H1 (cell line): ENCODE measurements around the gene PLAC9. TPM values are rescaled to one million over a fixed set of nuclear protein-coding genes. Genes with fewer than 3 reads are reported as not detected.

Source experiments
- CTCF ChIA-PET: fragments of 300-600 bp; sonication (Branson Sonifier 250); formaldehyde crosslinking; loops from one replicate; lab custom pipeline; 2021; ENCODE audit not compliant: partially characterized antibody; lab: Charles Lee
- POLR2A ChIA-PET: fragments of 300-600 bp; sonication (Branson Sonifier 250); formaldehyde crosslinking; loops from one replicate; lab custom pipeline; 2021; ENCODE audit warnings: inconsistent platforms; ENCODE audit not compliant: partially characterized antibody; lab: Charles Lee
- DNase-seq, 2 experiments: peaks; one replicate each; pipeline versions ENCODE4 v3.0.0 to v3.0.0-alpha.2; 2010 to 2022; ENCODE audit warnings: low spot score in 2 of 2, low read depth in 1 of 2, mixed read lengths in 1 of 2
- FAIRE-seq: peaks from 2 replicates; lab custom pipeline; 2011; peaks lifted over from hg19 to GRCh38; lab: Jason Lieb, UNC
- H2AFZ ChIP-seq: 2 replicates; pipeline ENCODE4 v1.8.1; 2012; ENCODE audit warnings: low read length, inconsistent platforms
- H2AK5ac ChIP-seq: 2 replicates; pipeline ENCODE4 v1.6.1; 2013; ENCODE audit warnings: low read depth, low read length
- H2BK120ac ChIP-seq: replicated peaks from 2 replicates; pipeline ENCODE3; 2013; ENCODE audit warnings: low read depth, low read length, inconsistent platforms
- H2BK12ac ChIP-seq: 2 replicates; pipeline ENCODE4 v1.6.1; 2013; ENCODE audit warnings: low read depth, low read length
- H2BK15ac ChIP-seq: 2 replicates; pipeline ENCODE4 v1.6.1; 2013; ENCODE audit warnings: low read length
- H2BK20ac ChIP-seq: 2 replicates; pipeline ENCODE4 v1.6.1; 2013; ENCODE audit warnings: low read length
- H2BK5ac ChIP-seq: 2 replicates; pipeline ENCODE4 v1.6.1; 2013; ENCODE audit warnings: low read depth, low read length
- H3K14ac ChIP-seq: 2 replicates; pipeline ENCODE4 v1.6.1; 2013; ENCODE audit warnings: inconsistent platforms; ENCODE audit not compliant: insufficient read length
- H3K18ac ChIP-seq: 2 replicates; pipeline ENCODE4 v1.6.1; 2013; ENCODE audit warnings: low read length; ENCODE audit errors: extremely low read depth
- H3K23ac ChIP-seq: 2 replicates; pipeline ENCODE4 v1.6.1; 2013; ENCODE audit warnings: inconsistent platforms; ENCODE audit not compliant: insufficient read length
- H3K23me2 ChIP-seq: 2 replicates; pipeline ENCODE4 v1.6.1; 2013; ENCODE audit warnings: low read depth, low read length
- H3K27ac ChIP-seq: 2 replicates; pipeline ENCODE4 v1.6.1; 2011; ENCODE audit warnings: low read depth, low read length, inconsistent platforms
- H3K27me3 ChIP-seq, 4 experiments: replicated peaks in 1 of 4; 1 replicate in 1 of 4; 2 replicates in 3 of 4; pipeline versions ENCODE4 v1.6.1 to v1.8.1; 2011 to 2013; ENCODE audit warnings: low read length in 3 of 4, mild to moderate bottlenecking in 3 of 4, inconsistent platforms in 2 of 4, mixed read lengths in 2 of 4, moderate library complexity in 1 of 4; ENCODE audit not compliant: control insufficient read depth in 3 of 4, insufficient read depth in 3 of 4; ENCODE audit errors: extremely low read depth in 1 of 4
- H3K36me3 ChIP-seq, 4 experiments: 2 replicates each; pipeline versions ENCODE4 v1.6.1 to v1.8.1; 2011 to 2013; ENCODE audit warnings: mild to moderate bottlenecking in 4 of 4, low read length in 3 of 4, moderate library complexity in 2 of 4, control low read depth in 1 of 4, inconsistent platforms in 1 of 4; ENCODE audit not compliant: insufficient read depth in 4 of 4, control insufficient read depth in 2 of 4
- H3K4ac ChIP-seq: replicated peaks from 2 replicates; pipeline ENCODE3; 2013; ENCODE audit warnings: low read length, low read depth, mixed read lengths, inconsistent platforms; ENCODE audit not compliant: insufficient read length
- H3K4me1 ChIP-seq, 4 experiments: replicated peaks in 1 of 4; 1 replicate in 1 of 4; 2 replicates in 3 of 4; pipeline versions ENCODE4 v1.6.1 to v1.8.1; 2011 to 2013; ENCODE audit warnings: low read length in 3 of 4, inconsistent platforms in 2 of 4, mixed read lengths in 1 of 4; ENCODE audit not compliant: insufficient read depth in 4 of 4, control insufficient read depth in 3 of 4
- H3K4me2 ChIP-seq, 2 experiments: 2 replicates each; pipeline versions ENCODE4 v1.6.1 to v1.8.1; 2011 to 2013; ENCODE audit warnings: low read depth in 2 of 2, low read length in 2 of 2, control low read depth in 1 of 2, inconsistent platforms in 1 of 2, mild to moderate bottlenecking in 1 of 2; ENCODE audit not compliant: insufficient read depth in 1 of 2
- H3K4me3 ChIP-seq, 4 experiments: fragments of 200-600, 300-600 bp in 1 of 4; sonication (generic), shearing (Covaris generic), sonication (Bioruptor Twin) in 1 of 4; 2 replicates each; pipeline versions ENCODE4 v1.5.1 to v1.8.1; 2011 to 2016; ENCODE audit warnings: low read length in 4 of 4, low read depth in 3 of 4, control low read depth in 2 of 4, inconsistent platforms in 2 of 4, mild to moderate bottlenecking in 2 of 4, mixed read lengths in 1 of 4, moderate library complexity in 1 of 4; ENCODE audit not compliant: insufficient read depth in 2 of 4; ENCODE audit errors: extremely low read depth in 1 of 4
- H3K56ac ChIP-seq: replicated peaks from 2 replicates; pipeline ENCODE3; 2013; ENCODE audit warnings: low read depth, mild to moderate bottlenecking, mixed read lengths, low read length, inconsistent platforms; ENCODE audit not compliant: insufficient read length
- H3K79me1 ChIP-seq: 2 replicates; pipeline ENCODE4 v1.6.1; 2013; ENCODE audit warnings: low read depth, low read length, control low read depth
- H3K79me2 ChIP-seq, 2 experiments: 2 replicates each; pipeline versions ENCODE4 v1.6.1 to v1.8.1; 2012 to 2013; ENCODE audit warnings: low read length in 2 of 2, mild to moderate bottlenecking in 2 of 2, inconsistent platforms in 1 of 2; ENCODE audit not compliant: insufficient read depth in 2 of 2, control insufficient read depth in 1 of 2
- H3K9ac ChIP-seq, 4 experiments: replicated peaks in 1 of 4; 1 replicate in 1 of 4; 2 replicates in 3 of 4; pipeline versions ENCODE4 v1.6.1 to v1.8.1; 2011 to 2013; ENCODE audit warnings: low read depth in 3 of 4, low read length in 3 of 4, control low read depth in 2 of 4, mild to moderate bottlenecking in 2 of 4, moderate library complexity in 2 of 4, inconsistent platforms in 1 of 4; ENCODE audit errors: extremely low read depth in 1 of 4
- H3K9me3 ChIP-seq, 2 experiments: 2 replicates each; pipeline versions ENCODE4 v1.6.1 to v1.8.1; 2012 to 2013; ENCODE audit warnings: mild to moderate bottlenecking in 2 of 2, moderate library complexity in 2 of 2, control low read depth in 1 of 2, inconsistent platforms in 1 of 2, low read depth in 1 of 2, low read length in 1 of 2, mixed read lengths in 1 of 2; ENCODE audit not compliant: insufficient read depth in 2 of 2
- H4K20me1 ChIP-seq, 2 experiments: replicated peaks in 1 of 2; 2 replicates each; pipeline versions ENCODE3 to v1.8.1; 2011 to 2013; ENCODE audit warnings: inconsistent platforms in 2 of 2, low read length in 2 of 2, mild to moderate bottlenecking in 1 of 2; ENCODE audit not compliant: insufficient read depth in 2 of 2, control insufficient read depth in 1 of 2
- H4K5ac ChIP-seq: 2 replicates; pipeline ENCODE4 v1.6.1; 2013; ENCODE audit warnings: low read length, low read depth, mixed read lengths, inconsistent platforms; ENCODE audit not compliant: insufficient read length
- H4K8ac ChIP-seq: 2 replicates; pipeline ENCODE4 v1.8.0; 2013; ENCODE audit warnings: mild to moderate bottlenecking, moderate library complexity, low read length, inconsistent platforms; ENCODE audit not compliant: insufficient read depth; ENCODE audit errors: extremely low read depth
- H4K91ac ChIP-seq: replicated peaks from 2 replicates; pipeline ENCODE3; 2013; ENCODE audit warnings: low read length, mixed read lengths, inconsistent platforms; ENCODE audit not compliant: insufficient read length
- CTBP2 ChIP-seq: IDR thresholded peaks from 2 replicates; pipeline ENCODE4 v1.7.0; 2011; ENCODE audit warnings: borderline replicate concordance, mild to moderate bottlenecking, moderate library complexity, mixed read lengths, low read length; ENCODE audit not compliant: insufficient read depth, insufficient read length
- EGR1 ChIP-seq: IDR thresholded peaks from 2 replicates; pipeline ENCODE4 v1.6.1; 2011; ENCODE audit warnings: low read depth, low read length, borderline replicate concordance
- GTF2F1 ChIP-seq: IDR thresholded peaks from 2 replicates; pipeline ENCODE4 v1.6.1; 2012; ENCODE audit warnings: low read depth, low read length, improper control_type of control experiment, borderline replicate concordance
- HDAC6 ChIP-seq: IDR thresholded peaks from one replicate; pipeline ENCODE4 v1.7.1; 2012; ENCODE audit warnings: low read depth, mild to moderate bottlenecking, inconsistent platforms, low read length, moderate library complexity
- MAFK ChIP-seq: IDR thresholded peaks from 2 replicates; pipeline ENCODE4 v1.6.1; 2012; ENCODE audit warnings: low read depth, mild to moderate bottlenecking, improper control_type of control experiment, low read length
- MAX ChIP-seq: IDR thresholded peaks from 2 replicates; pipeline ENCODE4 v1.6.1; 2012; ENCODE audit warnings: inconsistent platforms
- NANOG ChIP-seq: IDR thresholded peaks from 2 replicates; pipeline ENCODE4 v1.6.1; 2011; ENCODE audit warnings: low read length, low read depth, mild to moderate bottlenecking, inconsistent platforms; ENCODE audit not compliant: insufficient read depth, poor library complexity, severe bottlenecking
- POLR2A ChIP-seq, 2 experiments: IDR thresholded peaks; 1 replicate in 1 of 2; 2 replicates in 1 of 2; pipeline ENCODE4 v1.6.1; 2011; ENCODE audit warnings: low read depth in 2 of 2, low read length in 2 of 2, mild to moderate bottlenecking in 2 of 2; ENCODE audit errors: control extremely low read depth in 1 of 2
- SAP30 ChIP-seq: fragments of 300-600 bp; sonication (generic); IDR thresholded peaks from 2 replicates; pipeline ENCODE4 v1.7.1; 2012; ENCODE audit warnings: low read length, moderate library complexity, mild to moderate bottlenecking, inconsistent platforms; ENCODE audit not compliant: insufficient read depth, insufficient replicate concordance
- TAF1 ChIP-seq: IDR thresholded peaks from 2 replicates; pipeline ENCODE4 v1.6.1; 2011; ENCODE audit warnings: mild to moderate bottlenecking, low read depth, low read length
- TAF7 ChIP-seq: optimal IDR thresholded peaks from 2 replicates; pipeline ENCODE3; 2011; ENCODE audit warnings: low read depth, mild to moderate bottlenecking, inconsistent platforms, low read length, moderate library complexity, borderline replicate concordance
- ZNF274 ChIP-seq: IDR thresholded peaks from 2 replicates; pipeline ENCODE4 v1.7.0; 2012; ENCODE audit warnings: low read length, borderline replicate concordance; ENCODE audit errors: extremely low read depth
- WGBS, 2 experiments: shearing (Covaris generic) in 1 of 2; methylation state at CpG; one replicate each; pipeline versions ENCODE4 v1.1.6 to v1.1.7; 2013 to 2015; ENCODE audit warnings: low lambda C conversion rate in 2 of 2, mixed read lengths in 2 of 2, inconsistent platforms in 1 of 2, low coverage in 1 of 2, missing lambda C conversion rate in 1 of 2; ENCODE audit not compliant: insufficient replicate concordance in 2 of 2, insufficient coverage in 1 of 2, insufficient read length in 1 of 2; ENCODE audit errors: extremely low coverage in 1 of 2, missing lambda C conversion rate in 1 of 2; 5-methylcytosine and 5-hydroxymethylcytosine counted together
- polyA plus RNA-seq, 7 experiments: library from polyadenylated mRNA; depleted of rRNA in 3 of 7; stranded (reverse) in 5 of 7; unstranded in 2 of 7; fragments of >200 nt in 5 of 7; fragments of 200-250 nt in 2 of 7; gene quantifications; 1 replicate in 5 of 7; 2 replicates in 1 of 7; 4 replicates in 1 of 7; pipeline versions ENCODE4 v1.2.1 to v1.2.3, GENCODE V29; 2011 to 2013; ENCODE audit warnings: missing spikeins in 2 of 7, mixed read lengths in 2 of 7
- total RNA-seq: library from RNA; stranded (reverse); fragmentation: NEBNext Ultra II Directional; extraction: Animal tissue kit (Norgen Biotek cat#: 25700); gene quantifications from 2 replicates; pipeline ENCODE4 v1.2.1, GENCODE V29; 2021

PLAC9 gene
- total and polyA plus RNA-seq, 2 of the 8 experiments (the other 6 are each of a cell fraction or from before 2014, with no cell fraction given), result 8.4 to 16.7 TPM

DNA sequence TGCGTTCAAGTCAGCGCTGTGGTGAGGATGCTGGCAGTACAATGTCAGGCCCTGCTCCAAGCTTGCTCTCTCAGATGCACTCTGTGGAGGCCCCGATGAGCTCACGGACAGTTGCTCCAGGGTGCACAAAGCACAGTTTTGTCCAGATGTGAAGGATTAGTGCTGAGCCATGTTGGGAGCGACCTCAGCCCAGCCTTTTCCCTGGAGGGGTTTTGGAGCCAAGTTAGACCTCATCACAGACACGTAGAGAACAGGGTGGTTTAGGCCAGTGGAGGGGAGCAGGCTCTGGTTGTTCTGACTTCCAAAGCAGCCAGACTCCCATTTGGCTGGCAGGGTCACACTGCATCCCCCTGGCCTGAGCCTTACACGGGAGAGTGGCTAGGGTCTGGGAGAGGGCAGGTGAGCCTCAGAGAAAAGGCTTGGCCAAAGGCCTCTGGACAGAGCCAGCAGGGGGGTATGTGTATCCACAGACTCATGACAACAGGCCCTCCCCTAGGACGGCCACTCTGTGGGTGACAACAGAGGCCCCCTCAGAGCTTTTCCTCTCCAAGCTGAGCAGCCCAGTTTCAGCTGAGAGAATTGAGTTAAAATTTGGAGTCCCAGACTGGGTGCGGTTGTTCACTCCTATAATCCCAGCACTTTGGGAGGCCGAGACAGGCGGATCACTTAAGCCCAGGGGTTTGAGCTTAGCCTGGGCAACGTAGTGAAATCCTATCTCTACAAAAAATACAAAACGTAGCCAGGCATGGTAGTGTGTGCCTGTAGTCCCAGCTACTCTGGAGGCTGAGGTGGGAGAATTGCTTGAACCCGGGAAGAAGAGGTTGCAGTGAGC, 4.7 kb downstream of the PLAC9 start:
- H2AFZ ChIP-seq, result no peak overlapping the region
- H4K91ac ChIP-seq, result no peak overlapping the region
- H2BK15ac ChIP-seq, result no peak overlapping the region
- H3K4me3 ChIP-seq, result no peak overlapping the region
- no peak overlapping the region for H4K8ac ChIP-seq
- no peak overlapping the region for H2BK12ac ChIP-seq
- no peaks in the 10 kb centered on the region for H4K20me1 ChIP-seq
- peaks cover 2% of the 10 kb centered on the region; the same call in 1 of the 2 replicates for H3K23me2 ChIP-seq
- FAIRE-seq, result no peak
- no peak overlapping the region for H2BK120ac ChIP-seq
- WGBS, 2 experiments, result 91% methylated on average over 14 of the region's 14 CpGs; no CpG with 5 or more reads in 1 of the 2 experiments
- no peak overlapping the region for H3K4ac ChIP-seq
- no peak overlapping the region for H3K4me2 ChIP-seq
- DNase-seq, result no peak
- no peak overlapping the region for H3K14ac ChIP-seq
- no peaks in the 10 kb centered on the region for H3K36me3 ChIP-seq
- no peak overlapping the region for H2AK5ac ChIP-seq
- no peak overlapping the region for H3K27ac ChIP-seq
- H3K79me2 ChIP-seq, result no peaks in the 10 kb centered on the region
- no peak overlapping the region for H3K9ac ChIP-seq
- H3K18ac ChIP-seq, result no peak overlapping the region
- ChIA-PET CTCF (interaction anchor here (0.9 to 1.9 kb wide), 10 partner anchors 12 to 90 kb away, joined by 3 to 9 read pairs (median 3); no protein-coding TSS in a partner anchor), POLR2A (no interaction called here)
- H3K79me1 ChIP-seq, result no peaks in the 10 kb centered on the region
- H3K4me1 ChIP-seq, result peaks cover 0 to 11% (median 4%) of the 10 kb centered on the region in 4 experiments; a peak in 5 of 7 replicates
- H3K23ac ChIP-seq, result no peak overlapping the region
- no peak overlapping the region for H2BK5ac ChIP-seq
- no peak overlapping the region for H2BK20ac ChIP-seq
- H3K9me3 ChIP-seq, result no peaks in the 10 kb centered on the region
- peaks cover 0 to 11% (median 8%) of the 10 kb centered on the region in 4 experiments; a peak in 4 of 7 replicates for H3K27me3 ChIP-seq
- H4K5ac ChIP-seq, result no peak overlapping the region
- H3K56ac ChIP-seq, result no peak overlapping the region
- TF ChIP-seq CTBP2 (no peak), TAF7 (no peak), EGR1 (no peak), HDAC6 (no peak), POLR2A (IDR thresholded peaks at IDR 0.05; ENCODE audit: control extremely low read depth in 1 of 2, low read depth in 2 of 2, low read length in 2 of 2) (no peak), MAX (no peak), TAF1 (no peak), GTF2F1 (no peak), SAP30 (no peak), ZNF274 (no peak), NANOG (no peak), MAFK (no peak)
